Mesendoderm (in vitro differentiated cells): ENCODE measurements around the gene RGS4.

ENCODE experiments used
- DNase-seq: peaks from one replicate; pipeline ENCODE4 v3.0.0; 2013
- H2AK5ac ChIP-seq: 2 replicates; pipeline ENCODE4 v1.6.1; 2013; ENCODE audit warnings: low read length, inconsistent platforms
- H2BK120ac ChIP-seq: 2 replicates; pipeline ENCODE4 v1.6.1; 2013; ENCODE audit warnings: low read depth, mild to moderate bottlenecking, low read length, moderate library complexity, mixed read lengths
- H2BK15ac ChIP-seq: replicated peaks from 2 replicates; pipeline ENCODE4 v1.6.1; 2013; ENCODE audit warnings: low read depth, mild to moderate bottlenecking, moderate library complexity
- H2BK5ac ChIP-seq: 2 replicates; pipeline ENCODE4 v1.6.1; 2013; ENCODE audit warnings: low read length, inconsistent platforms
- H3K18ac ChIP-seq: 2 replicates; pipeline ENCODE4 v1.6.1; 2013; ENCODE audit warnings: mild to moderate bottlenecking, low read length, mixed read lengths
- H3K23ac ChIP-seq: one replicate; pipeline ENCODE4 v1.6.1; 2013; ENCODE audit warnings: low read length
- H3K27ac ChIP-seq: 2 replicates; pipeline ENCODE4 v1.5.1; 2013; ENCODE audit warnings: low read depth, mild to moderate bottlenecking, inconsistent platforms, low read length, moderate library complexity
- H3K27me3 ChIP-seq: 2 replicates; pipeline ENCODE4 v1.6.1; 2013; ENCODE audit warnings: low read length, control low read depth, mild to moderate bottlenecking, inconsistent platforms; ENCODE audit not compliant: insufficient read depth, poor library complexity
- H3K36me3 ChIP-seq: 2 replicates; pipeline ENCODE4 v1.6.1; 2013; ENCODE audit warnings: low read length, inconsistent platforms; ENCODE audit not compliant: control insufficient read depth, insufficient read depth
- H3K4ac ChIP-seq: one replicate; pipeline ENCODE4 v1.6.1; 2013; ENCODE audit warnings: low read depth, mild to moderate bottlenecking, low read length, moderate library complexity
- H3K4me1 ChIP-seq: 2 replicates; pipeline ENCODE4 v1.6.1; 2013; ENCODE audit warnings: low read depth, low read length, inconsistent platforms; ENCODE audit not compliant: control insufficient read depth
- H3K4me2 ChIP-seq: 2 replicates; pipeline ENCODE4 v1.6.1; 2013; ENCODE audit warnings: low read length
- H3K4me3 ChIP-seq: 2 replicates; pipeline ENCODE4 v1.5.1; 2013; ENCODE audit warnings: mild to moderate bottlenecking, low read length
- H3K56ac ChIP-seq: one replicate; pipeline ENCODE4 v1.6.1; 2013; ENCODE audit warnings: low read length
- H3K79me1 ChIP-seq: 2 replicates; pipeline ENCODE4 v1.6.1; 2013; ENCODE audit warnings: low read length, inconsistent platforms
- H3K79me2 ChIP-seq: 2 replicates; pipeline ENCODE4 v1.6.1; 2013; ENCODE audit warnings: mild to moderate bottlenecking, low read length; ENCODE audit not compliant: control insufficient read depth, insufficient read depth
- H3K9ac ChIP-seq: 2 replicates; pipeline ENCODE4 v1.6.1; 2013; ENCODE audit warnings: low read length, inconsistent platforms
- H4K5ac ChIP-seq: one replicate; pipeline ENCODE4 v1.6.1; 2013; ENCODE audit warnings: low read length
- H4K8ac ChIP-seq: one replicate; pipeline ENCODE4 v1.6.1; 2013; ENCODE audit warnings: low read depth, mild to moderate bottlenecking, control low read depth, low read length, moderate library complexity
- WGBS: extraction: QIAGEN DNeasy Blood & Tissue Kit; methylation state at CpG from one replicate; pipeline ENCODE4 v1.1.7; 2013; ENCODE audit warnings: low lambda C conversion rate, missing lambda C conversion rate; ENCODE audit not compliant: insufficient coverage; ENCODE audit errors: extremely low coverage; 5-methylcytosine and 5-hydroxymethylcytosine counted together

The RGS4 gene

GRCh38 chr1:163076044-163076443 lies 6.9 kb downstream of the RGS4 start:
- no peak for DNase-seq
- WGBS: 100% methylated on average over 1 of the region's 4 CpGs
- Histone ChIP-seq H3K4me3 (no peak overlapping the region), H2AK5ac (no peak overlapping the region), H3K4me2 (no peak overlapping the region), H4K8ac (no peak overlapping the region), H3K79me2 (no peaks in the 10 kb centered on the region), H2BK15ac (no peak overlapping the region), H3K56ac (no peak overlapping the region), H3K36me3 (no peaks in the 10 kb centered on the region), H3K23ac (no peak overlapping the region), H3K27ac (no peak overlapping the region), H3K4me1 (no peaks in the 10 kb centered on the region), H3K18ac (no peak overlapping the region), H4K5ac (no peak overlapping the region), H3K9ac (no peak overlapping the region), H2BK5ac (no peak overlapping the region), H2BK120ac (no peak overlapping the region), H3K4ac (no peak overlapping the region), H3K27me3 (no peaks in the 10 kb centered on the region), H3K79me1 (no peaks in the 10 kb centered on the region)

- Histone ChIP-seq H3K9ac (no peak overlapping the region), H3K27ac (no peak overlapping the region)
Observed at GRCh38 chr1:163076446-163076845, 7.3 kb downstream of the RGS4 start.

GRCh38 chr1:163076981-163077761 lies 8.0 kb downstream of the RGS4 start:
- WGBS: no CpG with 5 or more reads among the region's 5 CpGs
- H3K9ac ChIP-seq: no peak overlapping the region
- DNase-seq: no peak
- no peaks in the 10 kb centered on the region for H3K79me2 ChIP-seq
- H2BK15ac ChIP-seq: no peak overlapping the region
- H4K8ac ChIP-seq: no peak overlapping the region
- no peaks in the 10 kb centered on the region for H3K4me1 ChIP-seq
- no peak overlapping the region for H2BK5ac ChIP-seq
- no peaks in the 10 kb centered on the region for H3K36me3 ChIP-seq
- H3K23ac ChIP-seq: no peak overlapping the region
- H2BK120ac ChIP-seq: no peak overlapping the region
- H3K18ac ChIP-seq: no peak overlapping the region
- no peak overlapping the region for H4K5ac ChIP-seq
- H3K4me3 ChIP-seq: no peak overlapping the region
- H3K4ac ChIP-seq: no peak overlapping the region
- H2AK5ac ChIP-seq: no peak overlapping the region
- no peaks in the 10 kb centered on the region for H3K79me1 ChIP-seq
- H3K27me3 ChIP-seq: no peaks in the 10 kb centered on the region
- no peak overlapping the region for H3K4me2 ChIP-seq
- no peak overlapping the region for H3K27ac ChIP-seq
- no peak overlapping the region for H3K56ac ChIP-seq

More at GRCh38 chr1:163076446-163076845, 7.3 kb downstream of the RGS4 start:
- Histone ChIP-seq H3K4me3 (no peak overlapping the region), H2BK15ac (no peak overlapping the region), H2BK5ac (no peak overlapping the region), H3K4ac (no peak overlapping the region), H3K79me2 (no peaks in the 10 kb centered on the region), H3K27me3 (no peaks in the 10 kb centered on the region), H2AK5ac (no peak overlapping the region), H3K23ac (no peak overlapping the region), H3K4me1 (no peaks in the 10 kb centered on the region), H3K18ac (no peak overlapping the region), H4K8ac (no peak overlapping the region), H3K36me3 (no peaks in the 10 kb centered on the region), H4K5ac (no peak overlapping the region), H3K56ac (no peak overlapping the region), H3K4me2 (no peak overlapping the region), H3K79me1 (no peaks in the 10 kb centered on the region), H2BK120ac (no peak overlapping the region)
- DNase-seq: no peak
- no CpG with 5 or more reads among the region's 3 CpGs for WGBS

- DNase-seq: no peak
- no peak overlapping the region for H2BK5ac ChIP-seq
- H3K4me3 ChIP-seq: no peak overlapping the region
- H4K8ac ChIP-seq: no peak overlapping the region
- H4K5ac ChIP-seq: no peak overlapping the region
- no peak overlapping the region for H3K4ac ChIP-seq
- no peak overlapping the region for H3K23ac ChIP-seq
- no peaks in the 10 kb centered on the region for H3K36me3 ChIP-seq
- H3K27ac ChIP-seq: no peak overlapping the region
- H3K79me1 ChIP-seq: no peaks in the 10 kb centered on the region
- no peak overlapping the region for H3K18ac ChIP-seq
- H2BK120ac ChIP-seq: no peak overlapping the region
- H3K56ac ChIP-seq: no peak overlapping the region
- no peaks in the 10 kb centered on the region for H3K27me3 ChIP-seq
- no CpG with 5 or more reads among the region's 6 CpGs for whole genome bisulfite sequencing
- no peaks in the 10 kb centered on the region for H3K4me1 ChIP-seq
- H3K79me2 ChIP-seq: no peaks in the 10 kb centered on the region
- H3K4me2 ChIP-seq: no peak overlapping the region
- H2BK15ac ChIP-seq: no peak overlapping the region
- no peak overlapping the region for H3K9ac ChIP-seq
- H2AK5ac ChIP-seq: no peak overlapping the region
Observed at GRCh38 chr1:163082971-163083370, 13.8 kb downstream of the RGS4 start.

- no peaks in the 10 kb centered on the region for H3K79me1 ChIP-seq
- H3K4me3 ChIP-seq: no peak overlapping the region
- H2BK5ac ChIP-seq: no peak overlapping the region
- no peak overlapping the region for H2AK5ac ChIP-seq
- no peak overlapping the region for H2BK15ac ChIP-seq
- no peak overlapping the region for H3K27ac ChIP-seq
- H3K36me3 ChIP-seq: no peaks in the 10 kb centered on the region
- no peak overlapping the region for H3K4ac ChIP-seq
- H4K5ac ChIP-seq: no peak overlapping the region
- no peaks in the 10 kb centered on the region for H3K79me2 ChIP-seq
- no CpG with 5 or more reads among the region's 1 CpG for WGBS
- H3K9ac ChIP-seq: no peak overlapping the region
- H4K8ac ChIP-seq: no peak overlapping the region
- no peak overlapping the region for H3K56ac ChIP-seq
- H3K18ac ChIP-seq: no peak overlapping the region
- H2BK120ac ChIP-seq: no peak overlapping the region
- DNase-seq: no peak
- no peak overlapping the region for H3K23ac ChIP-seq
- no peaks in the 10 kb centered on the region for H3K4me1 ChIP-seq
- no peaks in the 10 kb centered on the region for H3K27me3 ChIP-seq
- no peak overlapping the region for H3K4me2 ChIP-seq
Observed at GRCh38 chr1:163083690-163084089, 14.5 kb downstream of the RGS4 start.

- Histone ChIP-seq H3K27ac (no peak overlapping the region), H3K4me1 (no peaks in the 10 kb centered on the region), H4K5ac (no peak overlapping the region), H3K4ac (no peak overlapping the region), H3K9ac (no peak overlapping the region), H2BK15ac (no peak overlapping the region), H3K18ac (no peak overlapping the region), H3K4me2 (no peak overlapping the region), H2BK5ac (no peak overlapping the region), H4K8ac (no peak overlapping the region), H3K23ac (no peak overlapping the region), H2AK5ac (no peak overlapping the region), H3K27me3 (no peaks in the 10 kb centered on the region), H2BK120ac (no peak overlapping the region), H3K79me2 (no peaks in the 10 kb centered on the region), H3K79me1 (no peaks in the 10 kb centered on the region), H3K4me3 (no peak overlapping the region), H3K36me3 (no peaks in the 10 kb centered on the region), H3K56ac (no peak overlapping the region)
- WGBS: no CpG with 5 or more reads among the region's 1 CpG
- no peak for DNase-seq
Observed at GRCh38 chr1:163084330-163084729, 15.2 kb downstream of the RGS4 start.
